Stimulated activated naive CD8-positive, alpha-beta T cell treated with anti-CD3 and anti-CD28 coated beads, Interleukin-15, Interleukin-2, amounts not matched to agents 100 ng/mL and 50 ng/mL, for 24 hours (primary cell): ENCODE data around the gene CPLX1.
"Not testable (repeated sequence)": the region's sequence is repeated elsewhere in the genome, so short reads cannot be mapped to it uniquely, and the experiment has no call there.

Source experiments
- H3K27ac Mint-ChIP-seq: one replicate; pipeline ENCODE4 v1.8.0; 2021; ENCODE audit warnings: mild to moderate bottlenecking, mixed read lengths
- H3K27me3 Mint-ChIP-seq: one replicate; pipeline ENCODE4 v1.8.0; 2021; ENCODE audit warnings: mixed read lengths
- H3K36me3 Mint-ChIP-seq: one replicate; pipeline ENCODE4 v1.8.0; 2021; ENCODE audit warnings: low read depth, mixed read lengths
- H3K4me1 Mint-ChIP-seq: one replicate; pipeline ENCODE4 v1.8.0; 2021; ENCODE audit warnings: low read depth, mixed read lengths
- H3K4me3 Mint-ChIP-seq: one replicate; pipeline ENCODE4 v1.8.0; 2021; ENCODE audit warnings: mild to moderate bottlenecking, mixed read lengths
- H3K9me3 Mint-ChIP-seq: one replicate; pipeline ENCODE4 v1.8.0; 2021; ENCODE audit warnings: mixed read lengths

The CPLX1 gene

DNA sequence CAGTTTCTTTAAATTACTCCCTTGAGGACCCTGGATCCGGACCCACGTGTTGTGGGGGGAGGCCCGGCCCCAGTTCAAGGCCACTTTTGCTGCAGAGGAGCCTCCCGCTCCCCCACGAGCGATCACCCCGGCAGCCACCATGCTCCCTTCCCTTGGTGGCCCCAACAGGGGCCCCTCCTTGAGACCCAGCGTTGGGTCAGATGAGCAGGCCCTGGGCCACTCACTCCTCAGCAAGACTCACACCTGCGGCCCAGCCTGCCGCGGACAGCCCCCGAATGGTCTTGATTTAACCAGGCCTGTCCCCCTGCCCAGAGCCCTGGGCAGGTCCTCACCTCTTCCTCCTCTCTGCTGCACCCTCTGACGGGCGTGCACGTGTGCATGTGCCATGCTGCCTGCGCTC lies 4.3 kb downstream of the CPLX1 start:
- Mint-ChIP-seq H3K9me3 (no peaks in the 10 kb centered on the region), H3K4me3 (no peak overlapping the region), H3K36me3 (no peaks in the 10 kb centered on the region), H3K27me3 (peaks cover 37% of the 10 kb centered on the region), H3K4me1 (no peaks in the 10 kb centered on the region), H3K27ac (no peak overlapping the region)

DNA sequence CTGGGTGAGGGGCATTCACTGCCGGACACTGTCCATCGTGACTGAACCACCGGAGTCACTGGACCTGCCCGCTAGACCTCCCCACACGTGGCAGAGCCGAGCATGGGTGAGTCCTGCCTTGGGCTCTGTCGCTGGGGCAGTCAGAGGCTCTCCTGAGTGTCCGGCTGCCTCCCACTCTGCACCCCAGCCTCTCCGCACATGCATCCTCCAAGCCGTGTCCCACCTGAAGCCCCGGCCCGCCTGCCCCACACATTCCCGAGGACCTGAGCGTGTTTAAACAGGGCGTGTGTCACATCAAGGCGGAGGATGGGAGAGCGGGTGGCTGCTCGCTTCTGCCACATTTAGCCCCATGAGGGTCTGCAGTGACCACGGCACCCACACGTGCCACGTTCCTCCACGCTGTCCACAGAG lies 4.7 kb downstream of the CPLX1 start:
- no peak overlapping the region for H3K4me3 Mint-ChIP-seq
- H3K9me3 Mint-ChIP-seq = no peaks in the 10 kb centered on the region
- H3K4me1 Mint-ChIP-seq = no peaks in the 10 kb centered on the region
- peaks cover 39% of the 10 kb centered on the region for H3K27me3 Mint-ChIP-seq
- H3K36me3 Mint-ChIP-seq = no peaks in the 10 kb centered on the region
- H3K27ac Mint-ChIP-seq = no peak overlapping the region

DNA sequence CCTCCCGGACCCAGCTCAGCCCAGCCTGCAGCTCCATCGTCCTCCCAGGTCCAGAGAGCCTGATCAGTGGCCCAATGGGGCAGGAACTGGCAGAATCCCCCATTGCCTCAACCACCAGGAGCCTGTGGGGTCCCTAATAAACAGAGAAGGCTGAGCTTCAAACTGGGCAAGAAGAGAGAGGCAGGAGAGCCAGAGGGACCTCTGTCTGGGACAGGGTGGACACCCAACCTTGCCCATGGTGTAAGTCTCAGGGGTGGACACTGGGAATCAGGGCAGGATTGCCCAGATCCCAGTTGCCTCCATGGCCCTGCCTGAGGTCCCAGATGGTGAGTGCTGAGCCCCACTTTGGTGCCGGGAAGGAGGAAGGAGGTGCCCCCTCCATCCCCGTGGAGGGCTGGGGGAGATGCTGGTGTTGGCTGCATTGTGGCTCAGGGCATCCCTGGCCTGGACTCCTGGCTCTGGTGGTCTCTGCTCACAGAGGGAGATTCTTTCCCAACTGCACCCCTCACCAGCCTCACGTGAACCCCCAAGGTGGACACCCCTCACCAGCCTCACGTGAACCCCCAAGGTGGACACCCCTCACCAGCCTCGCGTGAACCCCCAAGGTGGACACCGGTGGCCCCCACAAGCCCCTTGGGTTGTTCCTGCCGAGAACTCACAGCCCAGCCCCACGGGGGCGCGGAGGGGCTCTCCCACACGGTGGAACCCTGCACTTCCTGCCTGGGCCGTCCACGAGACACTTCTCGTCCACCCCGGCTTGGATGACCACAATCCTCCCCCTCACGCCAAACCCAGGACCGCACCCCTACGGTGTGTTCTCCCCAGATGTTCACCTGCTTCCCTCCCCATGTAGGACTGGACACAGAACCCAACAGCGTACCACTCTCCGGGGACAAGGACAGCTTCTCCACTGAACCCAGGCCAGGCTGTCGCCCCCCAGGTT lies 5.4 kb downstream of the CPLX1 start:
- no peak overlapping the region for H3K27ac Mint-ChIP-seq
- peaks cover 45% of the 10 kb centered on the region for H3K27me3 Mint-ChIP-seq
- no peak overlapping the region for H3K4me3 Mint-ChIP-seq
- no peaks in the 10 kb centered on the region for H3K36me3 Mint-ChIP-seq
- H3K9me3 Mint-ChIP-seq = no peaks in the 10 kb centered on the region
- no peaks in the 10 kb centered on the region for H3K4me1 Mint-ChIP-seq

DNA sequence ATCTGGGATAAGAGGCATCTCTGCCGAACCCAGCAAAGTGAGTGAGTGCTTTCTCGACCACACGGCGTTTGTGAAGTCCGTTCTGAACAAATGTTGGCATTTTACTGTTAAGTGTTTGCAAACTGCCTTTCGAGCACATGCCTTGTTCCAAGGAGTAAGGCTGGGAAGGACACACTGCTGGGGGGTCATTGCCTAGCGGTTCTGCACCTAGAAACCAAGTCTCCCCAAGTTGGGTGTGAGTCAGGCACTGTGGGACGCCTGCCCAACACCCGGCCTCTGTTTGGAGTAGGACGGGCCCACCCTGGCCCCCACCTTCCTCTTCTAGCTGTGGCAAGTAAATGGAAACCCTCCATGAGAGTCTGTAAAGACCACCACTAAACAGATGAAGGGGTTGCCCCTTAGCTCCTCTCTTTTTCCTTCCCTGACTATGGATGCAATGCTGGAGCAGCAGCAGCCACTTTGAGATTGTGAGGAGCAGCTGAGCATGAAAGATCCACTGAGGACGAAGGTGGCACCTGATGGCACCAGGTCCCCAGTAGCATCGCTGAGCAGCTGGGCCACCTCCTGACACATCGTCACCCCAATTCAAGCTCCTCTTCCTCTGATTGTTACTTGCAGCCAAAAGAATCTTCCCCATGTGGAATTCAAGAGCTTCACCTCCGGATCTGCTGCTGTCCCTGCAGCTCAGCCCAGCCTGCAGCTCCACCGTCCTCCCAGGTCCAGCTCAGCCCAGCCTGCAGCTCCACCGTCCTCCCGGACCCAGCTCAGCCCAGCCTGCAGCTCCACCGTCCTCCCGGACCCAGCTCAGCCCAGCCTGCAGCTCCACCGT lies 6.3 kb downstream of the CPLX1 start:
- Mint-ChIP-seq H3K4me1 (no peaks in the 10 kb centered on the region), H3K27ac (no peak overlapping the region), H3K4me3 (no peak overlapping the region), H3K36me3 (no peaks in the 10 kb centered on the region), H3K27me3 (peaks cover 50% of the 10 kb centered on the region), H3K9me3 (no peaks in the 10 kb centered on the region)

DNA sequence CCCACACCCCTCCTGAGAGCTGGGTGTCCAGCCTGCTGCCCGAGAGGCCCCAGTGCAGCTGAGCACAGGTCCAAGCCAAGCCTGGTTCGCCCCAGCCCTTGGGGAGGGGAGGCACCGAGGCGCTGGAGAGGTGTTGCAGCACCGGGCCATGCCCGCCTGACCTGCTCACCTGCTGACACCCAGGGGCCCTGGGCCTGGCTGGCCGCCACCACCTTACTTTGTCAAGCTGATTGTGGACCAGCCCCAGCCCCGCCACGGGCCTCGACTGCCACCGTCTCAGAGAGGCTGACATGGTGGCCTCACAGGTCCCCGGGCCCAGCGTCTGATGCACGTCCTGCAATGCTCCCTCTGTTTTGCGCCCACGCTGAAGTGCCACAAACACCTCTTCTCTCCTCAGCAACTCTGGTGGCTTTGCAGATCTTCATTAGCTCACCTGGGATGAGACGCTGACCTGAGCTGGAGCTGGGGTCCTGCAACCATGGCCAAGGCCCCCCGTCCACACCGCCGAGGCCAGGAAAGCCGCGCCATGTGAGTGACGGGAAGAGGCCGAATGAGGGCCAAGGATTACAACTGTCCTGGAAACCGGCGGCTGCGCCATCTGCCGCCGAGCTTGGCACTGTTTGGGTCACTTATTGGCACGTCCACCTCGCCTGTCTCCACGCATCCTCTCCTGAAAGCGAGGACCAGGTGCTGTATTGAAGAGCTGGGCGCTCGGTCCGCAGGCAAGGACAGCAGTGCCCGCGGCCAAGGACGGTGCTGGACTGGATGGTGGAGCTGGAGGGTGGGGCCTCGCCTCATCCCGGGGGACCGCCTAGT lies 7.6 kb downstream of the CPLX1 start:
- peaks cover 52% of the 10 kb centered on the region for H3K27me3 Mint-ChIP-seq
- H3K36me3 Mint-ChIP-seq = no peaks in the 10 kb centered on the region
- H3K9me3 Mint-ChIP-seq = no peaks in the 10 kb centered on the region
- no peak overlapping the region for H3K4me3 Mint-ChIP-seq
- no peaks in the 10 kb centered on the region for H3K4me1 Mint-ChIP-seq
- no peak overlapping the region for H3K27ac Mint-ChIP-seq

DNA sequence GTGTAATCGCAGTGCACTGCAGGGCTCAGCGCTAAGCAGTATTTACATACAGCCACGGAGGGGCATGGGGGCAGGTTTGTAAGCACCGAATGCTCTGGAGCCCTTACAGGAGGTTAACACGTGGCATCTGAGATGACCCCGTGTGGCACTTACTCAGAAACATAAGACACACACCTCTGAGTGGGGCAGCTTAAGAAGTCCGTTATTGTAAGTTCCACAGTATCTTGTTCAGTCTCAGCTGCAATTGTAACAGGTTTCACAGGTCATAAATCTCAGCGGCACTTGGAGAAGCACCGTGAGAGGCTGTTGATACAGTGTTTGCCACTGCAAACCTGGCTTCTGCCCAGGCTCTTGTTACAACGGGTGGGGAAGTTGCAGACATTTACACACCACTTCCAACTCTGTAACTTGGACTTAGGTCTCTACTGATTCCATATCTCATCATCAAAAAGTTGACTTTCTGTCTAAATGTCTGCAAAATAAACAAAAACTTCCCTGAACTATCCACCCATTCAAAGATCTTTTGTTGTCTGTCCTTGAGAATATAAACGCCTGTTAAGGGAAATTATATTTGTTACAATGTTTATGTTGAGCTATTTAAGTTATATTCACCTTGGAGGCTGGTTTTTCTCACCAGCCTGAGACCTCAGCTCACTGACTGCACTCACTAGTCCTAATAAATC lies 10.3 kb downstream of the CPLX1 start:
- Mint-ChIP-seq H3K36me3 (no peaks in the 10 kb centered on the region), H3K4me3 (no peak overlapping the region), H3K27ac (no peak overlapping the region), H3K9me3 (no peaks in the 10 kb centered on the region), H3K4me1 (no peaks in the 10 kb centered on the region), H3K27me3 (peaks cover 58% of the 10 kb centered on the region)

DNA sequence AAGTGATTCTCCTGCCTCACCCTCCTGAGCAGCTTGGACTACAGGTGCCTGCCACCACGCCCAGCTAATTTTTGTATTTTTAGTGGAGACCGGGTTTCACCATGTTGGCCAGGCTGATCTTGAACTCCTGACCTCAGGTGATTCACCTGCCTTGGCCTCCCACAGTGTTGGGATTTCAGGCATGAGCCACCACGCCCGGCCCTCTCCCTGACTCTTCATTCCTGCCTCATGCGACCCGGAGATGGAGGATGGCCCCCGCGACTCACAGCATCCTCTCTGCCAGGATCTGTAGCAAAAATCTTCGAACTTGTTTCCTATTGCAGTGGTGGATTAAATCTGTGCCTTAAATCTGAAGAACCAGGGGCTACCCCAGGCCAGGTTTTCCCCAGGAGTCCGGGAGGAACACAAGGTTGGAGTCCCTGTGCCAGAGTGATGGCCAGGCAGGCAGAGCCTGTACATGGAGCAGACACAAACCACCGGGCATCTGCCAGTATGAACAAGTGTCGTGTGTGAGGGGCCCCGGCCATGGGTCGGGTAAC lies 11.5 kb downstream of the CPLX1 start:
- Mint-ChIP-seq H3K27ac (no peak overlapping the region), H3K9me3 (no peaks in the 10 kb centered on the region), H3K4me3 (no peak overlapping the region), H3K36me3 (no peaks in the 10 kb centered on the region), H3K4me1 (no peaks in the 10 kb centered on the region), H3K27me3 (peaks cover 55% of the 10 kb centered on the region)

DNA sequence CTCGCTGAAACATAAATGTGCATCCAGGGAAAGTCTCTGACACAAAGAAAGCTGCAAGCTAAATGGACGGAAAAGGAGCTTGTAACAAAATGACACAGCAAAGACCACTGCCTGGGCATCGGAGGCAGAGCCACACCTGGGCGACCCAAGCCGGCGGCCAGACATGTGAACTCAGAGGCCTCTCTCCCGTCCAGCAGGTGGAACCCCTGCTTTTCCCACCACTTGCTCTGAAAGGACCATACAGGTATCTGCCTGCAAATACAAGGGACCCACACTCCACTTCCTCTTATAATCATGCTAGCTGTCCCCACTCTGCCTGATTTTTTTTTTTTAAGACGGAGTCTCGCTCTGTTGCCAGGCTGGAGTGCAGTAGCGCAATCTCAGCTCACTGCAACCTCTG lies 12.0 kb downstream of the CPLX1 start:
- peaks cover 54% of the 10 kb centered on the region for H3K27me3 Mint-ChIP-seq

DNA sequence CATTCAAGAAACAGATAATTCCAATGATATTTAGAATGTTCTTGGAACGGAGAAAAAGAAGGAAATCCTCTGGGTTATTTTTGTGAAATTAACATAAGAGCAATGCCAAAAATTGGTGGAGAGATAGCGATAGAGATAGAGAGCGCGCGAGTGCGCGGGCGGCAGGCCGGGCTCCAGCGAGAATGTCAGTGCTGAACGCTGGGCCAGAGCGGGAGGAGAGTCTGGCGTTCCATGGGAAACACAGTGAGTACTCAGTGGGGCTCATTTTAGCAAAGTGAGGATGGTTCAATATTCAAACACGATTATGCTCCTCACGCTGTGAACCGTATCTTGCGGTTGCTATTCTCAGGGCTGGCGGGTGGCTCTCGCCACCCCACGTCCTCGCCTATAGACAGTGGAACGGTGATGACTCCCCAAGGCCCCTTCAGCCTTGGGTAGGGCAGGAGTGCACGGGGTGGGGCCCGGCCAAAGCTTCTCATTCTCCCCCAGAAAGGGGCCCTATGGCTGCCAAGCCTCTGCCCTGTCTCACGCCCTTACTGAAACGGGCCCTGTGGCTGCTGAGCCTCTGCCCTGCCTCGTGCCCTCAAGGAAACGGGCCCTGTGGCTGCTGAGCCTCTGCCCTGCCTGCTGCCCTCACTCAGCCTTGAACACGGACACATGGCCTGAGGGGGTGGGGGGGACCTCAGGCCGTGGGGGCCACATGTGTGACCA lies 16.9 kb downstream of the CPLX1 start:
- Mint-ChIP-seq H3K36me3 (no peaks in the 10 kb centered on the region), H3K4me1 (no peaks in the 10 kb centered on the region), H3K9me3 (no peaks in the 10 kb centered on the region), H3K27me3 (peaks cover 36% of the 10 kb centered on the region), H3K4me3 (no peak overlapping the region), H3K27ac (no peak overlapping the region)

More for the DNA sequence above, 12.0 kb downstream of the CPLX1 start:
- Mint-ChIP-seq H3K9me3 (no peaks in the 10 kb centered on the region), H3K4me1 (no peaks in the 10 kb centered on the region), H3K27ac (no peak overlapping the region), H3K4me3 (no peak overlapping the region), H3K36me3 (no peaks in the 10 kb centered on the region)

DNA sequence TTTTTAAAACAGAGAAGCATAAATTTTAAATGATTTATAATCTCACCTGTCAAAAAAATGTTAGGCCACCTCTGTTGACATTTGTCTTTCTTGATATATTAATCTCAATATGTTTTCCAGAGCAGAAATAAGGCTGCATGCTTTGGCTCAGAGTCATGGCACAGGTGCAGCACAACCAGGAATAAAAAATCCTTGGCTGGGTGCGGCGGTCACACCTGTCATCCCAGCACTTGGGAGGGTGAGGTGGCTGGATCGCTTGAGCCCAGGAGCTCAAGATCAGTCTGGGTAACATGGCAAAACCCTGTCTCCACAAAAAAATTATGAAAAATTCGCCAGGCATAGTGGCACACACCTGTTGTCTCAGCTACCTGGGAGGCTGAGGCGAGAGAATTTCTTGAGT lies 18.1 kb downstream of the CPLX1 start:
- H3K27me3 Mint-ChIP-seq = peaks cover 26% of the 10 kb centered on the region
- no peaks in the 10 kb centered on the region for H3K4me1 Mint-ChIP-seq
- H3K36me3 Mint-ChIP-seq = no peaks in the 10 kb centered on the region
- no peak overlapping the region for H3K4me3 Mint-ChIP-seq
- no peaks in the 10 kb centered on the region for H3K9me3 Mint-ChIP-seq
- no peak overlapping the region for H3K27ac Mint-ChIP-seq

DNA sequence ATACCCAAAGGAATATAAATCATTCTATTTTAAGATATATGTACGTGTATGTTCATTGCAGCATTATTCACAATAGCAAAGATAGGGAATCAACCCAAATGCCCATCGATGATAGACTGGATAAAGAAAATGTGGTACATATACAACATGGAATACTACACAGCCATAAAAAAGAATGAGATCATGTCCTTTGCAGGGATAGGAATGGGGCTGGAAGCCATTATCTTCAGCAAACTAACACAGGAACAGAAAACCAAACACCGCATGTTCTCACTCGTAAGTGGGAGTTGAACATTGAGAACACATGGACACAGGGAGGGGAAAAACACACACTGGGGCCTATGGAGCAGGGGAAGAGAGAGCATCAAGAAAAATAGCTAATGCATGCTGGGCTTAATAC lies 18.9 kb downstream of the CPLX1 start:
- not testable (repeated sequence) for H3K4me1 Mint-ChIP-seq, H3K36me3 Mint-ChIP-seq, H3K9me3 Mint-ChIP-seq, H3K4me3 Mint-ChIP-seq
- H3K27me3 Mint-ChIP-seq = peaks cover 20% of the 10 kb centered on the region
- H3K27ac Mint-ChIP-seq = peak overlapping the region; percentile 41

DNA sequence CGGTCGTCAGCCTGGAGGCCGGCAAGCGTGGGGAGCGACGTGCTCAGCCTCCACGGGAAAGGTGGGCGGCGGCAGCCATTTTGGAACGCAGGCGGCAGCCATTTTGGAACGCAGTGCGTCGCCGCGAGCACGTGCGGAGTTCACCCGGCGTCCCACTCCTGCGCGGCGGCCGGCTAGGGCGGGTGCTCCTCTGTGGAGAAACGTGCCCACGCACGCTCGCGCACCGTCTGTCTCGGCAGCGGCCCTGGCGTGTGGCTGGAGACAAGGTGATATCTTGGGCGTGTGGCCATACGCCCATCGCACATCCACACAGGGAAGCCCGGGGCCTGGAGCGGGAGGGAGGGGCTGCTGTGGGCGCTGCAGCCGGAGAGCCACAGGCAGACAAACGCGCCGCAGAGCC lies 21.1 kb downstream of the CPLX1 start:
- Mint-ChIP-seq H3K4me3 (no peak overlapping the region), H3K9me3 (no peaks in the 10 kb centered on the region), H3K27me3 (peaks cover 10% of the 10 kb centered on the region), H3K4me1 (peaks cover 4% of the 10 kb centered on the region), H3K36me3 (no peaks in the 10 kb centered on the region), H3K27ac (no peak overlapping the region)

DNA sequence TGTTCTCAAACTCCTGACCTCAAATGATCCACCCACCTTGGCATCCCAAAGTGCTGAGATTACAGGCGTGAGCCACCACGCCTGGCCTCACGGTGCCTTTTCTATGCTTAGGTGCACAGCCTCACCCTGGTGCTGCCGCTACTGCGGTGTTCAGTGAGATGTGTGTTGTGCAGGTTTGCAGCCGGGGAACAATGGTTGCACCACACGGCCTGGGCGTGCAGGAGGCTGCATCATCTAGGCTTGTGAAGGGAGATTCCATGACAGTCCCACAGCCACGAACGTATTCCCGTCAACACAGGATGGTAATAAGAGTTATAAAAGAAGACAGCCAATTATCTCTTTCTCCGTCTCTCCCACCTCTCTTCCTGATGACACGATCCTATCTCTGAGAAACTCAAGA lies 22.0 kb downstream of the CPLX1 start:
- Mint-ChIP-seq H3K27ac (no peak overlapping the region), H3K4me1 (peaks cover 13% of the 10 kb centered on the region), H3K4me3 (no peak overlapping the region), H3K27me3 (peaks cover 10% of the 10 kb centered on the region), H3K36me3 (no peaks in the 10 kb centered on the region), H3K9me3 (no peaks in the 10 kb centered on the region)
